GM13976 (cell line): ENCODE results near the gene ADGRG3.

Experiments used
- DNase-seq: peaks from one replicate; pipeline ENCODE4 v3.0.0; 2012; ENCODE audit warnings: low spot score
- CTCF ChIP-seq: IDR thresholded peaks from 2 replicates; pipeline ENCODE4 v1.5.1; 2012; ENCODE audit warnings: borderline replicate concordance, mild to moderate bottlenecking; ENCODE audit not compliant: insufficient read depth; ENCODE audit errors: extremely low read depth, missing control alignments, control extremely low read depth
- in situ Hi-C: fragments of 300-500 bp; cut with MboI; formaldehyde crosslinking; loops from one replicate; pipeline ENCODE4 v1.12.0; 2022; ENCODE audit warnings: low sequenced_read_pairs, mixed read lengths, inconsistent platforms; ENCODE audit not compliant: unreplicated experiment

Gene ADGRG3

GRCh38 chr16:57680842-57681375 lies 12.8 kb downstream of the ADGRG3 start:
- no peak for DNase-seq
- TF ChIP-seq CTCF: no peak
- in situ Hi-C loops: no loop called here

GRCh38 chr16:57681950-57682728 lies 14.0 kb downstream of the ADGRG3 start:
- in situ Hi-C loops: no loop called here
- no peak for TF ChIP-seq CTCF
- no peak for DNase-seq

- in situ Hi-C loops: no loop called here
- no peak for DNase-seq
- TF ChIP-seq CTCF: no peak
Observed at GRCh38 chr16:57682809-57683635, 14.9 kb downstream of the ADGRG3 start.

- DNase-seq: no peak
- no peak for TF ChIP-seq CTCF
- in situ Hi-C loops: no loop called here
Observed at GRCh38 chr16:57683636-57684545, 15.8 kb downstream of the ADGRG3 start.

GRCh38 chr16:57684626-57685358 lies 16.7 kb downstream of the ADGRG3 start:
- no peak for TF ChIP-seq CTCF
- no peak for DNase-seq
- in situ Hi-C loops: no loop called here

- DNase-seq: no peak
- in situ Hi-C loops: no loop called here
- no peak for TF ChIP-seq CTCF
Observed at GRCh38 chr16:57685633-57686032, 17.5 kb downstream of the ADGRG3 start.
